CD4-positive, alpha-beta T cell treated with Interleukin-4 for 4 hours (primary cell): Measurements from ENCODE around the gene WDR41.
"Not testable (repeated sequence)": the region's sequence is repeated elsewhere in the genome, so short reads cannot be mapped to it uniquely, and the experiment has no call there.

Source experiments
- DNase-seq: peaks from one replicate; pipeline ENCODE4 v3.0.0-alpha.2; 2020

WDR41 gene

GRCh38 chr5:77398896-77399295 is 93.2 kb downstream of the WDR41 start:
- no peak for DNase-seq

GRCh38 chr5:77398458-77398857 is 93.7 kb downstream of the WDR41 start:
- no peak for DNase-seq

GRCh38 chr5:77397686-77398292 is 94.3 kb downstream of the WDR41 start:
- DNase-seq, result no peak

GRCh38 chr5:77396017-77396416 is 96.1 kb downstream of the WDR41 start:
- no peak for DNase-seq

GRCh38 chr5:77394064-77394715 is 97.9 kb downstream of the WDR41 start:
- no peak for DNase-seq

GRCh38 chr5:77391240-77391765 is 100.8 kb downstream of the WDR41 start:
- no peak for DNase-seq

GRCh38 chr5:77390795-77391194 is 101.3 kb downstream of the WDR41 start:
- DNase-seq, result no peak

GRCh38 chr5:77390221-77390620 is 101.9 kb downstream of the WDR41 start:
- no peak for DNase-seq

GRCh38 chr5:77389746-77390145 is 102.4 kb downstream of the WDR41 start:
- DNase-seq, result no peak

GRCh38 chr5:77386340-77386739 is 105.8 kb downstream of the WDR41 start:
- not testable (repeated sequence) for DNase-seq

- not testable (repeated sequence) for DNase-seq
Observed at GRCh38 chr5:77383336-77383735, 108.8 kb downstream of the WDR41 start.
